GM23338 (cell line): ENCODE data around the gene EDEM1. TPM values are rescaled to one million over a fixed set of nuclear protein-coding genes. Genes with fewer than 3 reads are reported as not detected.
A peak's percentile ranks its signal among the peaks of the same experiment; 100 is the strongest.

Experiments used
- ATAC-seq: fragments of 200-7000 bp; cut with Tn5 transposase; 3 replicates; pipeline ENCODE4 v1.9.1; 2020
- DNase-seq: peaks from one replicate; pipeline ENCODE4 v3.0.0-alpha.2; 2015; ENCODE audit warnings: low spot score
- H2AFZ ChIP-seq: fragments of 200-600 bp; sonication (generic); 2 replicates; pipeline ENCODE4 v1.8.0; 2016; ENCODE audit warnings: antibody characterized with exemption, mild to moderate bottlenecking, moderate library complexity
- H3F3A ChIP-seq: fragments of 200-600 bp; sonication (generic); replicated peaks from 2 replicates; pipeline ENCODE4 v1.8.0; 2017; ENCODE audit warnings: antibody characterized with exemption, mixed run types, low read depth
- H3K27ac ChIP-seq: fragments of 200-600 bp; sonication (generic); 2 replicates; pipeline ENCODE4 v1.6.1; 2016; ENCODE audit warnings: low read depth
- H3K27me3 ChIP-seq: fragments of 200-600 bp; sonication (generic); 2 replicates; pipeline ENCODE4 v1.8.0; 2016; ENCODE audit warnings: mild to moderate bottlenecking, mixed run types, moderate library complexity; ENCODE audit not compliant: insufficient read depth
- H3K36me3 ChIP-seq: fragments of 200-600 bp; sonication (generic); 2 replicates; pipeline ENCODE4 v1.8.0; 2016; ENCODE audit warnings: mild to moderate bottlenecking; ENCODE audit not compliant: insufficient read depth
- H3K4me1 ChIP-seq: fragments of 200-600 bp; sonication (generic); 2 replicates; pipeline ENCODE4 v1.8.0; 2016; ENCODE audit warnings: mild to moderate bottlenecking, moderate library complexity; ENCODE audit not compliant: insufficient read depth
- H3K4me2 ChIP-seq: fragments of 200-600 bp; sonication (generic); 2 replicates; pipeline ENCODE4 v1.7.1; 2017; ENCODE audit warnings: mixed run types
- H3K4me3 ChIP-seq: fragments of 200-600 bp; sonication (generic); 2 replicates; pipeline ENCODE4 v1.6.1; 2016; ENCODE audit warnings: mixed run types
- H3K79me2 ChIP-seq: fragments of 200-600 bp; sonication (generic); replicated peaks from 2 replicates; pipeline ENCODE4 v1.8.0; 2017; ENCODE audit warnings: mild to moderate bottlenecking; ENCODE audit not compliant: insufficient read depth
- H3K9me2 ChIP-seq: fragments of 200-600 bp; sonication (generic); 2 replicates; pipeline ENCODE4 v1.8.0; 2017; ENCODE audit not compliant: insufficient read depth
- H4K20me1 ChIP-seq: fragments of 200-600 bp; sonication (generic); replicated peaks from 2 replicates; pipeline ENCODE4 v1.8.0; 2017; ENCODE audit warnings: mild to moderate bottlenecking; ENCODE audit not compliant: insufficient read depth
- H3K27ac Mint-ChIP-seq: 2 replicates; pipeline ENCODE4 v1.8.0; 2020; ENCODE audit warnings: inconsistent platforms, mild to moderate bottlenecking, moderate library complexity, mixed read lengths
- H3K27me3 Mint-ChIP-seq: 3 replicates; pipeline ENCODE4 v1.8.0; 2022; ENCODE audit warnings: low read depth, mild to moderate bottlenecking, moderate library complexity, mixed read lengths, inconsistent platforms; ENCODE audit not compliant: insufficient read depth, poor library complexity
- H3K36me3 Mint-ChIP-seq: 3 replicates; pipeline ENCODE4 v1.8.0; 2021; ENCODE audit warnings: low read depth, mild to moderate bottlenecking, inconsistent platforms, moderate library complexity, mixed read lengths
- H3K4me1 Mint-ChIP-seq: 3 replicates; pipeline ENCODE4 v1.8.0; 2020; ENCODE audit warnings: mild to moderate bottlenecking, inconsistent platforms, mixed read lengths
- H3K4me3 Mint-ChIP-seq: 3 replicates; pipeline ENCODE4 v1.8.0; 2021; ENCODE audit warnings: moderate library complexity, mild to moderate bottlenecking, inconsistent platforms, mixed read lengths
- H3K9me3 Mint-ChIP-seq: 3 replicates; pipeline ENCODE4 v1.8.0; 2020; ENCODE audit warnings: moderate library complexity, mild to moderate bottlenecking, inconsistent platforms, mixed read lengths
- CREB1 ChIP-seq: fragments of 250-450 bp; sonication (Bioruptor Pico); IDR thresholded peaks from 2 replicates; pipeline ENCODE4 v1.5.0; 2020; ENCODE audit warnings: low read depth, mild to moderate bottlenecking, moderate library complexity
- CTCF ChIP-seq, 2 experiments: fragments of 200-600 bp in 1 of 2; sonication (generic) in 1 of 2; conservative IDR thresholded peaks; 2 replicates each; pipeline versions ENCODE4 v1.5.1 to v1.6.1; 2016 to 2017; ENCODE audit warnings: antibody characterized with exemption in 2 of 2, low read depth in 2 of 2, mild to moderate bottlenecking in 2 of 2, moderate library complexity in 1 of 2
- ETS1 ChIP-seq: IDR thresholded peaks from 2 replicates; pipeline ENCODE4 v1.6.1; 2016; ENCODE audit warnings: antibody characterized with exemption
- EZH2 ChIP-seq: fragments of 200-600 bp; sonication (generic); IDR thresholded peaks from one replicate; pipeline ENCODE4 v1.8.0; 2017; ENCODE audit warnings: antibody characterized with exemption, mild to moderate bottlenecking, low read depth; ENCODE audit not compliant: unreplicated experiment
- EZH2phosphoT487 ChIP-seq: fragments of 200-600 bp; sonication (generic); IDR thresholded peaks from one replicate; pipeline ENCODE4 v1.8.1; 2018; ENCODE audit warnings: antibody characterized with exemption; ENCODE audit not compliant: unreplicated experiment
- JUNB ChIP-seq: IDR thresholded peaks from one replicate; pipeline ENCODE4 v1.6.1; 2016; ENCODE audit warnings: antibody characterized with exemption; ENCODE audit not compliant: unreplicated experiment
- NANOG ChIP-seq: IDR thresholded peaks from 2 replicates; pipeline ENCODE4 v1.6.1; 2016; ENCODE audit warnings: antibody characterized with exemption, borderline replicate concordance
- POLR2AphosphoS5 ChIP-seq: IDR thresholded peaks from 2 replicates; pipeline ENCODE4 v1.6.1; 2016; ENCODE audit warnings: antibody characterized with exemption, low read depth
- REST ChIP-seq: IDR thresholded peaks from one replicate; pipeline ENCODE4 v1.6.1; 2018; ENCODE audit warnings: antibody characterized with exemption; ENCODE audit not compliant: unreplicated experiment
- STAT1 ChIP-seq: IDR thresholded peaks from one replicate; pipeline ENCODE4 v1.6.1; 2016; ENCODE audit warnings: antibody characterized with exemption; ENCODE audit not compliant: unreplicated experiment
- ZNF114 ChIP-seq: fragments of 250-450 bp; sonication (Bioruptor Pico); IDR thresholded peaks from 2 replicates; pipeline ENCODE4 v1.5.0; 2020; ENCODE audit warnings: mild to moderate bottlenecking, moderate library complexity
- ZNF331 ChIP-seq: fragments of 250-450 bp; sonication (Bioruptor Pico); IDR thresholded peaks from 2 replicates; pipeline ENCODE4 v1.5.0; 2020; ENCODE audit warnings: low read depth, mild to moderate bottlenecking, moderate library complexity
- ZNF462 ChIP-seq: fragments of 250-450 bp; sonication (Bioruptor Pico); IDR thresholded peaks from 2 replicates; pipeline ENCODE4 v1.5.0; 2020; ENCODE audit warnings: mild to moderate bottlenecking, moderate library complexity
- polyA plus RNA-seq: library from polyadenylated mRNA; unstranded; fragments of >200 nt; fragmentation: Nextera tagmentation; extraction: Ambion mirVana; gene quantifications from 2 replicates; pipeline ENCODE4 v1.2.1, GENCODE V29; 2016
- total RNA-seq: library from RNA; depleted of rRNA; stranded (reverse); fragments of >200 nt; shearing (Covaris generic); gene quantifications from 2 replicates; pipeline ENCODE4 v1.2.3, GENCODE V29; 2014

Gene EDEM1
- total and polyA plus RNA-seq, 2 experiments from 2014 or later = 2.2 to 36.7 TPM

GRCh38 chr3:5197022-5197421 is 9.5 kb downstream of the EDEM1 start:
- peak overlapping the region; percentile 93 for H3K27ac ChIP-seq
- Mint-ChIP-seq H3K27me3 (no peaks in the 10 kb centered on the region), H3K36me3 (peaks cover 52% of the 10 kb centered on the region), H3K4me3 (no peak overlapping the region; the same call in 2 of the 3 replicates), H3K27ac (peak overlapping the region; percentile 97), H3K9me3 (no peaks in the 10 kb centered on the region), H3K4me1 (peaks cover 47% of the 10 kb centered on the region)
- H3K4me3 ChIP-seq = no peak overlapping the region
- no peak for DNase-seq
- peaks cover 31% of the 10 kb centered on the region for H3K4me1 ChIP-seq
- H3K36me3 ChIP-seq = 0 out of 2 replicates have a peak, but pooled peaks cover 12% of the 10 kb centered on the region
- ATAC-seq = no peak
- H3F3A ChIP-seq = no peaks in the 10 kb centered on the region
- TF ChIP-seq JUNB (no peak), ETS1 (no peak), ZNF462 (CRISPR knock-in tag) (no peak), REST (no peak), ZNF114 (CRISPR knock-in tag) (no peak), ZNF331 (no peak), EZH2 (no peak), STAT1 (no peak), CTCF (conservative IDR thresholded peaks at IDR 0.05; ENCODE audit: low read depth in 2 of 2) (no peak), CREB1 (no peak), EZH2phosphoT487 (no peak), NANOG (no peak), POLR2AphosphoS5 (no peak)
- no peaks in the 10 kb centered on the region for H4K20me1 ChIP-seq
- peak overlapping the region; percentile 6; the same call in 1 of the 2 replicates for H3K4me2 ChIP-seq
- H3K9me2 ChIP-seq = no peaks in the 10 kb centered on the region
- H3K27me3 ChIP-seq = no peaks in the 10 kb centered on the region
- H2AFZ ChIP-seq = no peak overlapping the region
- peaks cover 26% of the 10 kb centered on the region for H3K79me2 ChIP-seq
